C4-2B (cell line): Measurements from ENCODE around the gene GIPC2.

Source experiments
- H3K27ac ChIP-seq: fragments of 450-650 bp; 2 replicates; pipeline ENCODE4 v1.5.1; 2017
- CTCF ChIP-seq: fragments of 450-650 bp; conservative IDR thresholded peaks from 2 replicates; pipeline ENCODE4 v1.5.1; 2017; ENCODE audit warnings: mild to moderate bottlenecking
- ZFX ChIP-seq: fragments of 450-650 bp; IDR thresholded peaks from 2 replicates; pipeline ENCODE4 v1.6.1; 2017

The GIPC2 gene

GRCh38 chr1:78005755-78006154 lies 40.0 kb upstream of the GIPC2 start:
- TF ChIP-seq CTCF (no peak), ZFX (no peak)

GRCh38 chr1:78006521-78006920 lies 39.2 kb upstream of the GIPC2 start:
- H3K27ac ChIP-seq = no peak overlapping the region

More at GRCh38 chr1:78005755-78006154, 40.0 kb upstream of the GIPC2 start:
- H3K27ac ChIP-seq = no peak overlapping the region

GRCh38 chr1:78007677-78008341 lies 38.0 kb upstream of the GIPC2 start:
- TF ChIP-seq ZFX (no peak), CTCF (no peak)
- H3K27ac ChIP-seq = no peak overlapping the region

More at GRCh38 chr1:78006521-78006920, 39.2 kb upstream of the GIPC2 start:
- no peak for TF ChIP-seq ZFX
- no peak for TF ChIP-seq CTCF

GRCh38 chr1:78009276-78009675 lies 36.5 kb upstream of the GIPC2 start:
- H3K27ac ChIP-seq = no peak overlapping the region
- TF ChIP-seq ZFX (no peak), CTCF (no peak)

- no peak overlapping the region for H3K27ac ChIP-seq
Measured at GRCh38 chr1:78009836-78010235, 35.9 kb upstream of the GIPC2 start.

GRCh38 chr1:78011050-78011449 lies 34.7 kb upstream of the GIPC2 start:
- H3K27ac ChIP-seq = no peak overlapping the region
- TF ChIP-seq CTCF = no peak
- TF ChIP-seq ZFX = no peak

More at GRCh38 chr1:78009836-78010235, 35.9 kb upstream of the GIPC2 start:
- TF ChIP-seq ZFX (no peak), CTCF (no peak)

GRCh38 chr1:78015148-78015547 lies 30.6 kb upstream of the GIPC2 start:
- H3K27ac ChIP-seq = no peak overlapping the region
- TF ChIP-seq CTCF (no peak), ZFX (no peak)
